Left forelimb (tissue), 1 donor: Measurements from ENCODE around the gene MRFAP1L1.
A peak's percentile ranks its signal among the peaks of the same experiment; 100 is the strongest.

Experiments
- DNase-seq: peaks from one replicate; pipeline ENCODE4 v3.0.0-alpha.2; 2018; ENCODE audit warnings: low spot score

The MRFAP1L1 gene

DNA sequence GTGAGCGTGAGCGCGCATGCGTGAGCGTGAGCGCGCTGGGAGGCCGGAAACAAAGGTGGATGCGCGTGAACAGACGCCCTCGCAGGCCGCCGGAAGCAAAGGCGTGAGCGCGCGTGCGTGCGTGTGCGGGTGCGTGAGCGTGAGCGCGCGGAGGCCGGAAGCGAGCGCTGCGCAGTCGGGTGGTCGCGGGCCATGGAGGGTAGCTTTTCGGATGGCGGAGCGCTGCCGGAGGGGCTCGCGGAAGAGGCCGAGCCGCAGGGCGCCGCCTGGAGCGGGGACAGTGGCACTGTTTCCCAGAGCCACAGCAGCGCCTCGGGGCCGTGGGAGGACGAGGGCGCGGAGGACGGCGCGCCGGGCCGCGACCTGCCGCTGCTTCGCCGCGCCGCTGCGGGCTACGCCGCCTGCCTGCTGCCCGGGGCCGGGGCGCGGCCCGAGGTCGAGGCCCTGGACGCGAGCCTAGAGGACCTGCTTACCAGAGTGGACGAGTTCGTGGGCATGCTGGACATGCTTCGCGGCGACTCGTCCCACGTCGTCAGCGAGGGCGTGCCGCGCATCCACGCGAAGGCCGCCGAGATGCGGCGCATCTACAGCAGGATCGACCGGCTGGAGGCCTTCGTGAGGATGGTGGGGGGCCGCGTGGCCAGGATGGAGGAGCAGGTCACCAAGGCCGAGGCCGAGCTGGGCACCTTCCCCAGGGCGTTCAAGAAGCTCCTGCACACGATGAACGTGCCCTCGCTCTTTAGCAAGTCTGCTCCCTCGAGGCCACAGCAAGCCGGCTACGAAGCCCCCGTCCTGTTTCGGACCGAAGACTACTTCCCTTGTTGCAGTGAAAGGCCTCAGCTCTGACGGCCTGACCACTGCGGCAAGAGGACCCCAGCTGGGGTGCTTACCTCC lies 6.6 kb upstream of the MRFAP1L1 start, which contains the start of gene BLOC1S4:
Gene BLOC1S4, plus strand, starts transcription at position 157 of the 894 bp plus-strand sequence. Its CDS starts 36 bp downstream, at position 193.
- DNase-seq = peak; percentile 94

DNA sequence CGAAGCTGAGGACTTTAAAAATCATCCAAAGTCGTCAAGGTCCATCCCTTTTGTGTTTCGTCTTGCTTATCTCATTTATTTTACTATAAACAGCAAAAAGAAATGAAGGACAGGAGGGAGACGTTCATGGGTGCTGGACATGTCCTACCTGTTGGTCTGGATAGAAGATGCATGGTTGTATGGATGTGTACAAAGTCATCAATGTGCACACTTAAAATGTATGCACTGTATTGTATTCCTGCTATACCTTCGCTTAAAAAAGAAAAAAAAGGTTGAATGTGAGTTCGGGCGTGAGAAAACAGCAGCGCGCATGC lies 6.0 kb upstream of the MRFAP1L1 start:
- no peak for DNase-seq

DNA sequence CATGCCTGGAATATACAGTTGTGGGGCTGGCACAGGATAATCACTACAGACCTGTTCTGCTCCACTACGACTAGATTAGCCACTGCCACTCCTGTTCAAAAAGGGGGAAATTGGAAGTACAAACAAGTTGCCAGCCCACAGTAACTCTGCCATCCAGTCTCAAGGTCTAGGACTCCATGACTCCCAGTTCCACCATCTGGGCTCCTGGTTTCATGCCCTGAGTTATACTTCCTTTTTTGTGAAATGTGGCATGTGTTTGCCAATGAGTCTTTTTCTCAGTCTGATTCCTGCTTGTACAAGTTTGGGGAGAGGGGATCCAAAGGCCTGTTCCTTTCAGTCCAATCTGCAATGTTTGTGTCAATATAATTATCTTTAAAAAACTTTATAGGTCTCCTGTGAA lies 5.3 kb upstream of the MRFAP1L1 start:
- no peak for DNase-seq

DNA sequence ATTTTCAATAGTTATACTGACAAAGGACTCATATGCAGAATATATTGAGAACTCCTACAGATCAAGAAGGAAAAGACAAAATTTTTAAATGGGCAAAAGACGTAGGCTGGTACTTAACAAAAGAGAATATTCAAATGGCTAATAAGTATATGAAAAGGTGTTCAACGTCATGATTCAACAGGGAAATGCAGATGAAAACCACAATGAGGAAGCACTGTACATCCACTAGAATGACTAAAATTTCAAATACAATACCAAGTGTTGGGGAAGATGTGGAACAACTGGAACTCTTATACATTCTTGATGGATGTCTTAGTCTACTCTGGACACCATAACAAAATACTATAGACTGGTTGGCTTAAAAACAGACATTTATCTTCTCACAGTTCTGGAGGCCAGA lies 1.3 kb upstream of the MRFAP1L1 start:
- no peak for DNase-seq

DNA sequence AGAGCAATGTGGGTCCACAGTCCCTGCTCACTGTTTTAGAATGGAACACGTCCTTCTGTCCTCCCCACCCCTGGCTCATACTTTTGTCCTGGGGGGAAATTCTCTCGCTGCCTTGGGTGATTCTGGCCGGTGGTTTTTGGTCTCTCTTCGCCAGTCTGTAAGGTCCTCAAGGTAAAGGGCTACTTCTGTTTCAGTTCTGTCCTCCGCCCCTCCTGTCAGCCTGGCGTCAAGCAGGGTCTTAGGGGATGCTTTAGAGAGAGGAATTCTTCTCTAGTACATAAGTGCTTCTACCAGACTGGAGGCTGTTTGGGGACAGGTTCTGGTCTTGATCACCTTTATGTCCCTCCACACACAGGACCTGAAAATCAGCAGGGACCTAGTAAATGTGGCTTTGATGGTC lies 617 bp upstream of the MRFAP1L1 start:
- no peak for DNase-seq

DNA sequence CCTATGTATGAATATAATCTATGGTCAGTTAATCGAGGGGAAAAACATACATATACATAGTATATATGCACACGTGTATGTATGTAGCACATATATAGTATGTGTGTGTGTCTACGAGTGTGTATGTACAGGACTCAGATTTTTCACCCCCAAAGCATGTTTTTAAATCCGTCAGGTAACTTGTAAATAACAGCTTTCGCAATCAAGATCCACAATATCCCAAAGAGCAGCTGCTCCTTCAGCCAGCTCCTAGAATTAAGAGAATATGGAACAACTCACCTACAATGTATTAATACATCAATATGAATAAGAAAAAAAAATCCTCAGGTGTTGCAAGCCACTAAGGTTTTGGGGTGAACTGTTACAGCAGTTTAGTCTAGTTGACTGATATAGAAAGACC lies 3.5 kb downstream of the MRFAP1L1 start:
- DNase-seq = no peak

DNA sequence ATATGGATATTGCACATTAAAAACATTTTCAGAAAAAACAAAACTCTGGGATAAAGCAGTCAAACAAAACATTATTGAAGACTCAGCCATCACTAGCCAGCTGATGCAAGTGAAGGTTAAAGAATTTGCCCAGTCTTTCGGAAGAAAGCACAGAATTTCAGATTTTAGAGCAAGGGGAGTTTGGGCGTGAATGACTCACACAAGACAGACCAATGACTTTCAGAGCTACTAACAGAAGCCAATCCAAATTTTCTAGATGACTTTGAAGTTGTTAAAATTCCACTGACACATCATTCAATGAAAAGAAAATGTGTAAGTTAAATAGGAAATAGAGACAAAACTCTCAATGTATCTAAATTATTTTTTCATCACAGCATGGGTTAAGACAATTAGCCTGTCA lies 4.0 kb downstream of the MRFAP1L1 start:
- DNase-seq = no peak

DNA sequence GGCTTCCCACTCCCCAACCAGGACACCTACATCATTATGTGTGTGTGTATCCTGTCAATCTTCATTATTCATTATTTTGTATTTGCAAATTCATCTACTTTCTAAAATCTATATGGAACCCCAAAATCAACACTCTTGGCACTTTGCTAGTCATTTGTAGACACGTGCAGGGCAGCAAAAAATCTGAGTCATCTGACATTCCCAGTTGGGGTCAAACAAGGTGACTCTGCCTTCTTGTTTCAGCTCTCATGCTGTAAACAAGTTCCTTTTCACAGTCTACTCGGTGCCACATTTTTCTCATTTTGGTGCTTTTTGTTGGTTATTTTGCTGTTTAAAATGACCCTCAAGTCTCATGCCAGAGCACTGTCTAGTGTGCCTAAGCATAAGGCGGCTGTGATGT lies 5.9 kb downstream of the MRFAP1L1 start:
- DNase-seq = no peak

DNA sequence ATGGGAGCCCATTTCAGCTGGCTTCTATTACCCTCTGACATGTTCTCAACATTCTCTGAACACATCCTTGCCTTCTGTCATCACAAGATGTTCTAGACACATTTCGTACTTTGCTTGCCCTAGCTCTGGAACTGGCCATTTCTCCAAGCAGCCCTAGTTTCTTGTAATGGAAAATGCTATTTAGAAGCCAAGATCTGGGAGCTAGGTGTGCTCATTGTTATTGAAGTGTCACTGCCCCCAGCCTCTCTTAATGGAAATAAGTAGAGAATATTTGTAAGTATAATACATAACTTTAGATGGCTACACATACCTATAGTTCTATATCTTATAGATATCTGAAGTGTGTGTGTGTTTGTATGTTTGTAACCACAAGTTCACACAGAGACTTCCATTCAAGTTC lies 6.9 kb downstream of the MRFAP1L1 start:
- DNase-seq = no peak

DNA sequence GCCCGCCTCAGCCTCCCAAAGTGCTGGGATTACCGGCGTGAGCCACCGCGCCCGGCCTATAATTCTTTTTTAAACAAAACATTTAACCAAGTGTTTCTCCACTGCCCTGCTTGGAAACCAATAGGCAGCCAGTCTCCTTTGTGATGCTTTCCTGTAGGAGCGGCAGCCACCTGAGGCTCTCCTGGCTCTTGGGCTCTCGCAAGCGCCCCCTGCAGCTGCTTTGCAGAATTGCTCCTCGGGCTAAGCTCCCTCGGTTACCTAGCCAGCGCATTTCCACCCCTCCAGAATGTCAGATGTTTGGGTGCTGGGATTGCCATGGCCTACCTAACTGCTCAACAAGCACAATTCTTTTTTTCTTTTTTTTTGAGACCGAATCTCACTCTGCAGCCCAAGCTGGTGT lies 8.3 kb downstream of the MRFAP1L1 start:
- no peak for DNase-seq

DNA sequence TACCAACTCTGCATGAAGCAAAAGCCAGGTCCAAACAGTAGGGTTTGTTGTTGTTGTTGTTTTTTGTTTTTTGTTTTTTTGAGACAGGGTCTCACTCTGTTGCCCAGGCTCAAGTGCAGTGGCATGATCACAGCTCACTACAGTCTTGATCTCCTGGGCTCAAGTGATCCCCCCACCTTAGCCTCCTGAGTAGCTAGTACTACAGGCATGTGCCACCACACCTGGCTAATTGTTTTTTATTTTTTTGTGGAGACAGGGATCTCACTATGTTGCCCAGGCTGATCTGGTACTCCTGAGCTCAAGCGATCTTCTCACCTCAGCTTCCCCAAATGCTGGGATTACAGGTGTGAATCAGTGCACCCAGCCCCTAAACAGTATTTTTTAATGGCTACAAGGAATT lies 9.8 kb downstream of the MRFAP1L1 start:
- no peak for DNase-seq

DNA sequence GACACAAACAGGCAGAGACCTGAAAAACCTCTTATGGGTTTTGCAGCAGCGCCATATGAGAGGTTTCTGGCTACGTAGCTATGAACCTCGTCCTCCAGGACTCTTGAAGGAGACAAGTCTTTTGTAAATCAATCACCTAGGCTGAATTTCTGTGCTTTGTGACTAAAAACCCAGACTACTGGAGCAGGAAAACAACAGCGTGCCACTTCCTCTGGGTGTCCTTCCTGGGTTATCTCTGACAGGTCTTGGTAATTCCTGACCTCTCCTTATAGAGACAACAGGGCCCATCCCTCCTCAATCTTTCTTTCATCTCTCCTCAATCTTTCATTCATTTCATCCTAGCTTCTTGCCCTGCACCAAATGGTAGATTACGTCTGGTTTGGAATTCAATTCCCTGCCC lies 10.3 kb downstream of the MRFAP1L1 start:
- no peak for DNase-seq

DNA sequence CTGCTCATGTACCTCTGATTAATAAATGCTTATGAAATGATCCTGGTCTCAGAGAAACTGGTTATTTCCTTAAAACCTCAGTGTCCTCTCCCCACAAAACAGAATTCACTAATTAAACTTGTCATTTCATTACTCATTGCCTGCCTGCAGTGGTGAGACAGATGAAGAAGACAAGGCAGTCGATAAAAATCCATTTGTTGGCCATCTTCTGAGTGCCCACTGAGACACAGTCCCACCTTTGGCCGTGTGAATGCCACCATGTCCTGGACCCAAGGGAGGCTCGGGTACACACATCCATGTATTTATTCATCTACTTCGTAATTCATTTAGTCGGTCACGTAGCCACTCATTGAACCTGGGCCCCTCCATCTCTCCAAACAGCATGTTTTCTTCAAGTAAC lies 12.5 kb downstream of the MRFAP1L1 start:
- no peak for DNase-seq

DNA sequence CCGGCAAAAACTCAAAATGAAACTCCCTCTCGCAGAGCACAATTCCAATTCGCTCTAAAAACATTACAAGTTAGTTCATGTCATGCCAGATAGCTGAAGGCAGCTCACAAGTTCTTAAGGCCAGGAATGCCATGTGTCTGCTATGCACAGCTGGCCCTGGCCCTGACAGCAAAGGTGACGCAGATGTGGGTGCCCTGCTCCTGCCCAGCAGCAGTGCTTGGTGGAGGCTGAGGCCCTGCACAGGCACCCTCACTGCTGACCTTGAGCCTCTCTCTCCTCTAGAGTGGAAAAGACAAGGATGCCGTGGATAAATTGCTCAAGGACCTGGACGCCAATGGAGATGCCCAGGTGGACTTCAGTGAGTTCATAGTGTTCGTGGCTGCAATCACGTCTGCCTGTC lies 13.1 kb downstream of the MRFAP1L1 start:
- DNase-seq = no peak

DNA sequence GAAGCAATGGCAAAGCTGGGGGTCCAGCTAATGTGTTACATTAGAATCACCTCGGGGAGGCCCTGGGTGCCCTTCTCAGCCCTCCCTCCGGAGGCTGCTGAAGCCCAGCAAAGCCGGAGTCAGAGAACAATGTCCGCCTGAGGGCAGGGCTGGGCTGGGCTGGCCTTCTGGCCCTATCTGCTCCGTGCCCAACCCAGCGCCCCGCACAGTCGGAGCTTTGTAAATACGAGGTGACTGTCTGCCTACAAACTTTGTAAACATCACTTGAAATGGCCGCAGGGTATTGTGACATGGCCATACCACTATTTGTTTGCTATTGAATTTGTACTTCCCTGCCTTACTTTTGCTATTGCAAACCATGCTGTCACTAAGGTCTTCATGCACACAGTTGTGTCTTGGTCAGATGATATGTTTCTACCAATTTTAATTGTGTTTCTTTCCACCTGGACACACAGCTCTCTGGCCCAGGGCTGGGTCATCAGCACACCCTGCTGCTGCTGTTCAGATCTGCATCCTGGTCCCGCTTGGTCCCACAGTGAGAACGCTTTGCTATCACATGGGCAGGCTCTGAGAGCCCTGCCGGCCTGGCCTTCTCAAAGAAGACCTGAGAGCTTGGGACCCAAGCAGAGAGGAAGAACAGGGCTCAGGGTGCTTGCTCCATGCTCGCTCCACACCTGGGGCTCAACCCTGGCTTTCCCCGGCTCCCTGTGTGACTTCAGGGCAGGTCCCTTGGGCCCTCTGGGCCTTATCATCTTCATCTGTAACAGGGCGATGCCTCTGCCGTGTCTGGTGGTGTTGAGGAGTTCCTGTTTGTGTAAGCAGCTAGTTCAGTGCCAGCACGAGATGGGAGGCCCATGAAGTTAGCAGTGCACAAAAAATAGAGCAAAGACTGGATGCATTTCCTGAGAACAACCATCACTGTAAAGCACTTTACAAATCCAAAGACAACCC lies 13.7 kb downstream of the MRFAP1L1 start:
- DNase-seq = no peak

DNA sequence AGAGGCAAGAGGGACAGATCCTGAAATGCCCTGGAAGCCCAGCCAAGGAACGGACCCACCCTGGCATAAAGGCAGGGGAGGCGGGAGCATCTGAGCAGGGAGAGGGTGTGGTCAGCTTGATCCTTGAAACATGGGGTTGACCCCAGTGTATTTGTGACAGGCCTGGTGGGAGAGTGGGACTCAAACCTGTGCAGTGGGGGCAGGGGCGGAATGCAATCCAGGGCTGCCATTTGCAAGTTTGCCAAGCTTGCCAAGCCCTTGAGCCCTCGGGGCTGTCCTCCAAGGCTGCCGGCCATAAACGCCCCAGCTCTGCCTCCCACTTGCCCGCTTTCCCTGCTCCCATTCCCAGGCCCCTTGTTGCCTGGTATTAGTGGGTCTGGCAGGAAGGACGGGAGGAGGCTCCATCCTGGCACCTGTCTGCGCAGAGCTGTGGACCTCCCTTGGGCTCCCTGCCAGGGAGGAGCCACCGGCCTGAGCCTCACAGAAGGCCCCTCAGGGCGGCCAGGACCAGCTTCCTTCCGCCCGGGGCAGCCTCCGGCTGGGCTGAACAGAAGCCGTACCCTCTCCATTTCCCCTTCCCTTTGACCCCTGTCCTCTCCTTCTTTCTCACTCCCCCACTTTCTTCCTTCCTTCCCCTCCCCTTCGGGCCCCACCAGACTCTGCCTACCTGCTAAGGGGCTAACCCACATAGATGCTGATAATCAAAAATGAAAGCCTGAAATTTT lies 15.3 kb downstream of the MRFAP1L1 start:
- no peak for DNase-seq

DNA sequence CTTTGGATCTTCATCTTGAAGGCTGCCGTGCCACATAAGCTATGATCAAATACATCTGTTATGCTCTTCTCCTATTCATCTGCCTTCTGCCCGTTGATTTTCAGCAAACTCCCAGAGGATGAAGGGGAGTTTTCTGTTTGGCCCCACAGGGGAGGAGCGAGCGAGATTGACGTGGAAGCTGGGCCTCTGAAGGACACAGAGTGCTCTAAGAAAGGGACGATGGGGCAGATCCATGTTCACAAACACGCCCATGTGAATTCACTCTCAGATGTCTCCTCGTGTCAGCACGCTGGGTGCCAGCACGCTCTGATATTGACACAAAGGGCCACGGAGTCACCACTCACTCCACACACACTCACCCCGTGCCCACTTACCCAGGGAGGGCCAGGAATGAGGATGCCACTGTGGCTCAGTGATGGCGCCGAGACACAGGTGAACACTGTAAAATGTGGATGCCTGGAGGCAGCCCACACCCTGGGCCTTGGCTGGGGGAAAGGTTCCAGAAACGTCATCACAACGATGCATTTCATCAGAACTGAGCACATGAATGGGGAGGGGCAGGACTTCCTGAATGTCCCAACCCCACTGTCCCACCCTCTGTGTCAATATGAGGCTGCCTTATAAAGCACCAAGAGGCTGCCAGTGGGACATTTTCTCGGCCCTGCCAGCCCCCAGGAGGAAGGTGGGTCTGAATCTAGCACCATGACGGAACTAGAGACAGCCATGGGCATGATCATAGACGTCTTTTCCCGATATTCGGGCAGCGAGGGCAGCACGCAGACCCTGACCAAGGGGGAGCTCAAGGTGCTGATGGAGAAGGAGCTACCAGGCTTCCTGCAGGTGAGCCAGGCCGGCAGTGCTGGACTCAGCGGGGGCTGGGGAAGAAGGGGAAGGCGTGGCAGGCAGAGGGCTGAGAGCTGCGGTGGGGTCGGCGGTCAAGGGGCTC lies 16.2 kb downstream of the MRFAP1L1 start, which contains the start of gene S100P:
Gene S100P, plus strand, starts transcription at position 648 of the 946 bp plus-strand sequence. Its CDS starts 55 bp downstream, at position 703.
- no peak for DNase-seq

DNA sequence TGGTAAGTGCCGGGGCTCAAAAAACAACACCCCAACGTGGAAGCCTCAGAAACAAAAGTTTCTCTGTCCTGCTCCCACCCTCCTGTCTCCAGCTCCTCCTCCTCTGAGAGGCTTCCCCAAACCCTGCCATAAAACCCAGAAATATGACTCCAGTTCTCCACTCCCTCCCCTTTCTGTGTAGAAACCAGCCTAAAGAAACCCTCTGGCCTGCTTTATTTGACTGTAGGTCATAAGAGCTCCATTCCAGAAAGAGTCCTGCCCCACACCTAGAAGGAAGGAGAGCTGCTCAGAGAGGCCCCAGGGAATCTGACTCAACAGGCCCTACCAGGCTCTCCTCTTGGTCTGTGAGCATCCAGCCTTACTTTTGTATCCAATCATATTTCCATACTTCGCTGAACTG lies 16.9 kb downstream of the MRFAP1L1 start:
- no peak for DNase-seq

DNA sequence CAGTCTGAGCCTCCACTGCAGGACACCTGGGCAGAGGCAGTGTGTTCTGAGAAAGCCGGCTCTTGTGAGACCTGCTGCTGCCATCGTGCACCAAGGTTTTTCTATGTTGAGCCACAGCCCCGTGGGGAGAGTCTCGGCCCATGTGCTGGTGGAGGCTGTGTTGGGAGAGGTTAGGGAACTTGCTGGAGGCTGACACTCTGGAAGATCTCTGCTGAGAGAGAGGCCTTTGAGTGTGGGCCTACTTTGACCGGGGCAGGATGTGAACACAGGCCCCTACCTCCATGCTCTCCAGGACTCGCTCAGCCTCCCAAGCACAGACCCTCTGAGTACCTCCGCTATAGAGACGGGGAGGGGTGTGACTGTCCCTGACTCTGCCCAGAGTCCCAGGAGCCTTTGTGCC lies 17.3 kb downstream of the MRFAP1L1 start:
- DNase-seq = no peak

DNA sequence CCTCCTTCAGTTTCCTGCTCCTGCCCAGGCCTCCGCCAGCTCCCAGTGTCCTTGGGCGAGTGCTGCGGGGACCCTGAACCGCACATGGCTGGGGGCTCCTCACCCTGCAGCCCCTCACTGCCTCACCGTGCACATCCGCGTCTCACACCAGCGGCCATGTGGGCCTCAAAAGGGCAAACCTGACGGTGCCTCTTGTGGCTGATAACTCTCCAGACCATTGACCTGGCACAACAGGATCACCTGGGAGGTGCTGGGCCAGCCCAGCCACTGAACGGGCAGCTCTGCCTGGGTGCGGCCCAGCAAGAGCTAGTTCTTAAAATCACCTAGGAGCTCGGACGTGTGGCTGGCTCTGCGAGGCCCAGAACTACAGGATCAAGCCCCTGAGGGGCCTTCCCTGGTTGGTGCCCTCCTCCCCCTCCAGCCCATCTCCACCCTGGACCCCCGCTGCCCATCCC lies 20.1 kb downstream of the MRFAP1L1 start:
- no peak for DNase-seq
